DND-41 (cell line): ENCODE results near the gene GLP2R.

Experiments used
- EZH2 ChIP-seq: IDR thresholded peaks from 3 replicates; pipeline ENCODE4 v1.6.1; 2012; ENCODE audit warnings: borderline replicate concordance, low read depth, mild to moderate bottlenecking, moderate library complexity, low read length, inconsistent platforms; ENCODE audit not compliant: severe bottlenecking
- TF ChIP-seq, protein P1 (sequence below): IDR thresholded peaks from 2 replicates; pipeline ENCODE4 v1.5.1; 2012; ENCODE audit warnings: borderline replicate concordance, low read length, moderate library complexity, mild to moderate bottlenecking; ENCODE audit not compliant: poor library complexity, severe bottlenecking; ENCODE audit errors: extremely low read depth

DNA sequence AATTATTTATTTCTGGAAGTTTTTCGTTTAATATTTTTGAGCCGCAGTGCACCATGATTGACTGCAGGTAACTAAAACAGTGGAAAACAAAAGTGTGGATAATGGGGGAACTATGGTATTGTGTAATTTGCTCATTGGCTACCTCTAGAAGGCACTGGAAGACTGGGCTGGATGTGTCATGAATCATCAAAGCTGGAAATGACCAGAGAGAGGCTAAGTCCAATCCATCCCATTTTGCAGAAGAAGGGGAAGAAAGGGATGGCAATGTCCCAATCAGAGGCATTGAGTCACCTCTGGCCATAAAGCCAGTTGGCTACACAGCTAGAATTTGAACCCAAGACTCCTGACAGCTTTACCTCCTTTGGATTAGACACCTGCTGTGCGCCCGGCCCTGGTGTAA, 29.3 kb downstream of the GLP2R start:
- TF ChIP-seq, protein P1, sequence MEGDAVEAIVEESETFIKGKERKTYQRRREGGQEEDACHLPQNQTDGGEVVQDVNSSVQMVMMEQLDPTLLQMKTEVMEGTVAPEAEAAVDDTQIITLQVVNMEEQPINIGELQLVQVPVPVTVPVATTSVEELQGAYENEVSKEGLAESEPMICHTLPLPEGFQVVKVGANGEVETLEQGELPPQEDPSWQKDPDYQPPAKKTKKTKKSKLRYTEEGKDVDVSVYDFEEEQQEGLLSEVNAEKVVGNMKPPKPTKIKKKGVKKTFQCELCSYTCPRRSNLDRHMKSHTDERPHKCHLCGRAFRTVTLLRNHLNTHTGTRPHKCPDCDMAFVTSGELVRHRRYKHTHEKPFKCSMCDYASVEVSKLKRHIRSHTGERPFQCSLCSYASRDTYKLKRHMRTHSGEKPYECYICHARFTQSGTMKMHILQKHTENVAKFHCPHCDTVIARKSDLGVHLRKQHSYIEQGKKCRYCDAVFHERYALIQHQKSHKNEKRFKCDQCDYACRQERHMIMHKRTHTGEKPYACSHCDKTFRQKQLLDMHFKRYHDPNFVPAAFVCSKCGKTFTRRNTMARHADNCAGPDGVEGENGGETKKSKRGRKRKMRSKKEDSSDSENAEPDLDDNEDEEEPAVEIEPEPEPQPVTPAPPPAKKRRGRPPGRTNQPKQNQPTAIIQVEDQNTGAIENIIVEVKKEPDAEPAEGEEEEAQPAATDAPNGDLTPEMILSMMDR, result no peak
- no peak for TF ChIP-seq EZH2
